Tibial nerve (tissue), 4 donors: ENCODE results near the gene MELTF.

Experiments
- EP300 ChIP-seq, 2 donors: sonication (generic); formaldehyde crosslinking; IDR thresholded peaks; one replicate each; pipeline ENCODE4 v1.6.1; 2017; ENCODE audit warnings: antibody characterized with exemption in 2 of 2, mild to moderate bottlenecking in 1 of 2
- POLR2A ChIP-seq, 2 donors: fragments of 450-650 bp; IDR thresholded peaks; one replicate each; pipeline ENCODE4 v1.6.1; 2017; ENCODE audit warnings: antibody characterized with exemption in 2 of 2, mild to moderate bottlenecking in 2 of 2, moderate library complexity in 2 of 2
- TF ChIP-seq, protein P1 (sequence below), 5 experiments: fragments of 200-600 bp in 3 of 5; fragments of 450-650 bp in 2 of 5; sonication (generic) in 3 of 5; IDR thresholded peaks; one replicate each; pipeline ENCODE4 v1.5.1; 2016 to 2019; ENCODE audit warnings: antibody characterized with exemption in 5 of 5, mild to moderate bottlenecking in 3 of 5, moderate library complexity in 2 of 5

DNA sequence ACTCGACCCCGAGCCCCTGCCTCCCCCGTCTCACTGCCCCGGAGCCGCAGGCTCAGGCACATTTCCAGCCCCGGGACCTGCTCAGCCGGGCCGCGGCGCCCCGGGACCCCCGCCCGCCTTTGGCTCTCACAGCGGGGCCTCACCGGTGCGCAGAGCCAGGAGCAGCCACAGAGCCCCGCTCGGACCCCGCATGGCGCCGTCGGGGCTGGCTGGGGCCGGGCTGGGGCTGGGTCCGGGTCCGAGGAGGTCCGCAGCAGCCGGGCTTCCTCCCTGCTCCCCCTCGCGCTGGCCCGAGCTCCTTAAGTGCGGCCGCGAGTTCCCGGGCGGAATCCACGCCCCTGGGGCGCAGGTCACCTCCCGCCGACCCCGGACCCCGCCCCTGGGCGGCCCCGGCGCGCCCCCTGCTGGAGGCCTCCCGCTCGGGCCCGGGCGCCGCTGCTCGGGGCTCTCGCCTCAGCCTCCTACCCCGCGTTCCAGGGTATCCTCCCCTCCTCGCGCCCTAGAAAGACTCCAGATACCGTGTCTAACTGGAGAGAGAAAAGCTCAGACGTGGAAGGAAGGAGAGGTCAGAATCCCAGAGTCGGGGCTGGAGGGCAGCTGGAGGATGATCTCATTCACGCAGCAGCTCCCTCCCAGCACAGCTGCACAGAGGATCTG is at the start of gene MELTF:
- TF ChIP-seq, protein P1, sequence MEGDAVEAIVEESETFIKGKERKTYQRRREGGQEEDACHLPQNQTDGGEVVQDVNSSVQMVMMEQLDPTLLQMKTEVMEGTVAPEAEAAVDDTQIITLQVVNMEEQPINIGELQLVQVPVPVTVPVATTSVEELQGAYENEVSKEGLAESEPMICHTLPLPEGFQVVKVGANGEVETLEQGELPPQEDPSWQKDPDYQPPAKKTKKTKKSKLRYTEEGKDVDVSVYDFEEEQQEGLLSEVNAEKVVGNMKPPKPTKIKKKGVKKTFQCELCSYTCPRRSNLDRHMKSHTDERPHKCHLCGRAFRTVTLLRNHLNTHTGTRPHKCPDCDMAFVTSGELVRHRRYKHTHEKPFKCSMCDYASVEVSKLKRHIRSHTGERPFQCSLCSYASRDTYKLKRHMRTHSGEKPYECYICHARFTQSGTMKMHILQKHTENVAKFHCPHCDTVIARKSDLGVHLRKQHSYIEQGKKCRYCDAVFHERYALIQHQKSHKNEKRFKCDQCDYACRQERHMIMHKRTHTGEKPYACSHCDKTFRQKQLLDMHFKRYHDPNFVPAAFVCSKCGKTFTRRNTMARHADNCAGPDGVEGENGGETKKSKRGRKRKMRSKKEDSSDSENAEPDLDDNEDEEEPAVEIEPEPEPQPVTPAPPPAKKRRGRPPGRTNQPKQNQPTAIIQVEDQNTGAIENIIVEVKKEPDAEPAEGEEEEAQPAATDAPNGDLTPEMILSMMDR (IDR thresholded peaks at IDR 0.05), result peak; percentile 75 to 89 (median 88)
- no peak for TF ChIP-seq EP300 (IDR thresholded peaks at IDR 0.05)
- no peak for TF ChIP-seq POLR2A (IDR thresholded peaks at IDR 0.05)
